ENCODE results near the gene GAS6. TPM values are rescaled to one million over a fixed set of nuclear protein-coding genes. Genes with fewer than 3 reads are reported as not detected.
A peak's percentile ranks its signal among the peaks of the same experiment; 100 is the strongest.

The GAS6 gene
- total and polyA plus RNA-seq, 12 donors, result 7.1 to 109 (median 82.9) TPM

- TF ChIP-seq POLR2A (IDR thresholded peaks at IDR 0.05) (no peak), CTCF (IDR thresholded peaks at IDR 0.05) (no peak)
- WGBS, 4 donors, result 39 to 63% (median 56%) methylated on average over 8 to 11 of the region's 11 CpGs
- Histone ChIP-seq H3K27ac (peak overlapping the region in 2 of 5 donors; percentile 6 to 50), H3K4me1 (replicated peaks in 1 of 2) (peaks cover 20 to 50% of the 10 kb centered on the region in 2 donors), H3K4me3 (no peak overlapping the region), H3K27me3 (no peaks in the 10 kb centered on the region), H3K9me3 (replicated peaks in 1 of 3) (no peaks in the 10 kb centered on the region), H3K36me3 (replicated peaks in 1 of 2) (no peaks in the 10 kb centered on the region)
- peak in 5 of 7 donors; percentile 18 to 70 (median 37) for DNase-seq
- intact Hi-C loops (cut with DNase I), result no loop called here
Observed at GRCh38 chr13:113853518-113854237, 10.2 kb downstream of the GAS6 start.

- H3K4me3 ChIP-seq, result no peak overlapping the region
- peaks cover 20 to 49% of the 10 kb centered on the region in 2 donors for H3K4me1 ChIP-seq (replicated peaks in 1 of 2)
- H3K36me3 ChIP-seq (replicated peaks in 1 of 2), result no peaks in the 10 kb centered on the region
- intact Hi-C loops (cut with DNase I), result no loop called here
- peak overlapping the region in 1 of 5 donors; percentile 50 for H3K27ac ChIP-seq
- DNase-seq, result peak in 3 of 7 donors; percentile 8 to 52 (median 15)
- no peak for TF ChIP-seq CTCF (IDR thresholded peaks at IDR 0.05)
- TF ChIP-seq POLR2A (IDR thresholded peaks at IDR 0.05), result no peak
- H3K27me3 ChIP-seq, result no peaks in the 10 kb centered on the region
- H3K9me3 ChIP-seq (replicated peaks in 1 of 3), result no peaks in the 10 kb centered on the region
- 80 to 84% (median 81%) methylated on average over 12 to 22 of the region's 22 CpGs for WGBS, 4 donors
Observed at GRCh38 chr13:113852536-113853517, 11.0 kb downstream of the GAS6 start.

GRCh38 chr13:113851826-113852535 is 11.9 kb downstream of the GAS6 start:
- DNase-seq, result peak in 2 of 7 donors; percentile 10 to 42
- Histone ChIP-seq H3K27ac (no peak overlapping the region), H3K4me3 (no peak overlapping the region)

More at GRCh38 chr13:113851826-113852535, 11.9 kb downstream of the GAS6 start:
- no peak for TF ChIP-seq CTCF (IDR thresholded peaks at IDR 0.05)
- TF ChIP-seq POLR2A (IDR thresholded peaks at IDR 0.05), result no peak
- no peaks in the 10 kb centered on the region for H3K27me3 ChIP-seq
- 85 to 92% (median 88%) methylated on average over 16 to 23 of the region's 23 CpGs for WGBS, 4 donors
- no peaks in the 10 kb centered on the region for H3K9me3 ChIP-seq (replicated peaks in 1 of 3)
- intact Hi-C loops (cut with DNase I), result no loop called here
- no peaks in the 10 kb centered on the region for H3K36me3 ChIP-seq (replicated peaks in 1 of 2)
- H3K4me1 ChIP-seq (replicated peaks in 1 of 2), result peaks cover 20 to 42% of the 10 kb centered on the region in 2 donors

All from adrenal gland (tissue), 12 donors.